ENCODE measurements around the gene IPCEF1.

The IPCEF1 gene, protein sequence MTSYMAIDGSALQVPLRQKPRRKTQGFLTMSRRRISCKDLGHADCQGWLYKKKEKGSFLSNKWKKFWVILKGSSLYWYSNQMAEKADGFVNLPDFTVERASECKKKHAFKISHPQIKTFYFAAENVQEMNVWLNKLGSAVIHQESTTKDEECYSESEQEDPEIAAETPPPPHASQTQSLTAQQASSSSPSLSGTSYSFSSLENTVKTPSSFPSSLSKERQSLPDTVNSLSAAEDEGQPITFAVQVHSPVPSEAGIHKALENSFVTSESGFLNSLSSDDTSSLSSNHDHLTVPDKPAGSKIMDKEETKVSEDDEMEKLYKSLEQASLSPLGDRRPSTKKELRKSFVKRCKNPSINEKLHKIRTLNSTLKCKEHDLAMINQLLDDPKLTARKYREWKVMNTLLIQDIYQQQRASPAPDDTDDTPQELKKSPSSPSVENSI

GRCh38 chr6:154356690-154357089 lies at the start of gene IPCEF1:
Gene IPCEF1 (minus strand): TSS chr6:154356803. CDS start chr6:154265947, 90,856 bp downstream.
- no peak for DNase-seq

DNA sequence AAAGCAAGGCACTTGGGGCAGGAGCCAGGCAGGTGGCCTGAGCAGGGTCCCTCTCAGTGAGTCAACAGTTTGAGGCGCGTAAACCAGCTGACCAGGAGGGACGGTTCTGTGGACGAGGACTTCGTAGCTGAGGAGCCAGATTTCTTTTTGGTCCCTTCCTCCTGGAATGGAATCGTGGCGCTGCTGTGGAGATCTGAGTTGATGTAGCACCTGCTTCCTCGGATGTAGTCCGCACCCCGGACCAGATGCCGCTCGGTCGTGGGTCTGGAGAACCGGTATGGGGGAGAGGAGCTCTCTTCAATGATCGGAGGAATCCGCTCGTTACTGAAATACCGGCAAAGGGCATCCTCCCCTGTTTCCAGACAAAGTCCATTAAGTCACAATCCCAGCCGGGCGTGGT lies 49.7 kb upstream of the IPCEF1 start:
- DNase-seq = no peak

- DNase-seq = no peak
Observed at GRCh38 chr6:154404791-154405400, 48.3 kb upstream of the IPCEF1 start.

DNA sequence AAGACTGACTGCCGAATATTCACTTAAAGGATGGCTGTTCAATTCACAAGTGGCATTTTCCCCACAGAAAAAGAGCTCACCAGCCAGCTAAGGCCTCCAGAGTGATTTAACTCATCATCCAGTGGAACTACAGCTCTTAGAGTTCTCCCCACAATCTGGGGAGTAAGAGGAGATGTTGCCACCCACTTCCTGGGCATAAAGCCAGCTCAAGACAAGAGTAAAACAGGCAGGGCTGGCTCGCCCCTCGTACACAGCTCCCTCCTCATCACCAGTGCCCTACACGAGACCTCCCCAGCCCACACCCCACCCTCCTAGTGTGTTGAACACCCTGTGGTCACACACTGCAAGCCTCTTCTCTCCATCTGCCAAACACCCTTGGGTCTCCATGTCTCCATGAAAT lies 47.2 kb upstream of the IPCEF1 start:
- DNase-seq = no peak

DNA sequence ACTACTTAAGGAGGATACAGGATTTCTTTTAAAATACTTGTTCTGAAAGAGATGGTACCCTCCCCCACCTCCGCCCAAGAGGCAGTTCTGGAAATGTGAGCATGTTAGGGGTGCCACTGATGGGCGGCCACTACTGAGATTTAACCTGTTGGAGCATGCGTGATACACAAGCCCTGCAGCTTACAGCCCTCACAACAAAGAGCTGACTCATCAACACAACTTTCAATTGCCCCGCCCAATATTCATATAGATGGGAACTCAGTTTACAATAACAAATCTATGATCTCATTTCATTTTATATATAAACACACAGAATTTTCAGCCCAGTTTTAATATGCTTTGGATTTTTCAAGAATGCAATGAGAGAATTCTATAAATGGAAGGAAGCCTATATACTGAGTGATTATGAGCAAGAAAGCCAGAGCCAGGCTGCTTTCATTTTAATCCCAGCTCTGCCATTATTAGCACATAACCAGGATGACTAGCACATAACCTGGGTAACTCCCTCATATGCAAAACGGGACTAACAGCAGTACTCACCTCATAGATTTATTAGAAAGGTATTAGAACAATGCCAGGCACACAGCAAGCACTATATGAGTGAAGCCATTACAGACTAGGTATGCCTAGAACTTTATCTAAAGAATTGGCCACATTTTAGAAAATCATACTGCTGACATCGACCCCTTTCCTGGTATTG lies 45.6 kb upstream of the IPCEF1 start:
- no peak for DNase-seq

GRCh38 chr6:154399097-154399496 lies 42.5 kb upstream of the IPCEF1 start:
- no peak for DNase-seq

DNA sequence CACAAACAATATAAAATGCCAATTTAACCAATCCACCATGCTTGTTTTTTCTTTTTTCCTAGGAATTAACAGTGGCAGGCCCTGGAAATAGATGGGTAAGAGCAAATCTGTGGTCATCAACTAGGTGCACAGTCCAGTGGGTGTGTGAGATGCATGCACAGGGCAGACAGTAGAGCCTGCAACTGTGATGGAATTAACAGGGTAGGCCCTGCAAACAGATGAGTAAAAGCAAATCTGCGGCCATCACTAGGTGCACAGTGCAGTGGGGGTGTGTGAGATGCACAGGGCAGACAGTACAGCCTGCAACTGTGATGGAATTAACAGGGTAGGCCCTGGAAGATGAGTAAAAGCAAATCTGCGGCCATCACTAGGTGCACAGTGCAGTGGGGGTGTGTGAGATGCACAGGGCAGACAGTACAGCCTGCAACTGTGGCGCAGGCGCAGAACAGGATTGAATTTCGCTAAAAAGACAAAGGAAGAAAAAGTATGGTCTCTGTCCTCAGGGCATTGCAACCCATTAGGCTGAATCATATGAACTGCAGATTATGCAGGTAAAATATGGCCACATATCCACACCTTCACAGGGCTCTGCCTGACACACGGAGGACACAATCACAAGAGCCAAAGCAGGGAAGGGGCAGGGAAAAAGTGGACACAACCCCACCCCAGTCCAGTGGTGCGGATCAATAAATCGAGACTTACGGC lies 41.0 kb upstream of the IPCEF1 start:
- no peak for DNase-seq

GRCh38 chr6:154395878-154396277 lies 39.3 kb upstream of the IPCEF1 start:
- no peak for DNase-seq

DNA sequence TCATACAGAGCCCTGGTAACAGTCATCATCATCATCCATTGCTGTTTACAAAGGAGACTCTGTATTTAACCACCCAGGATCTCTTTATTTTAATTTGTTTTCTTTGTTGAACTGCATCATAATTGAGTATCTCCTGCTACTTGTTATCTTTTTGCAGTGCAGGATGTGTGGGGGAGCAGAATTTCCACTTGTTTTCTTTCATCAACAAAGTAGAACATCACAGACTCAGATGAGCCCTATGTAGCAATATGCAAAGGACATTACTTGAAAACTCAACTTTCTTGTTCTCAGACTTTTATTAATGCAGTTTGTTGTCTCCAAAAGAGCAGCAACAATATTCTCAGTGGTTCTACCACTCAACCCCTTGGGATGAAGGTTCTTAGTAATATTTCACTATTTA lies 38.7 kb upstream of the IPCEF1 start:
- no peak for DNase-seq

DNA sequence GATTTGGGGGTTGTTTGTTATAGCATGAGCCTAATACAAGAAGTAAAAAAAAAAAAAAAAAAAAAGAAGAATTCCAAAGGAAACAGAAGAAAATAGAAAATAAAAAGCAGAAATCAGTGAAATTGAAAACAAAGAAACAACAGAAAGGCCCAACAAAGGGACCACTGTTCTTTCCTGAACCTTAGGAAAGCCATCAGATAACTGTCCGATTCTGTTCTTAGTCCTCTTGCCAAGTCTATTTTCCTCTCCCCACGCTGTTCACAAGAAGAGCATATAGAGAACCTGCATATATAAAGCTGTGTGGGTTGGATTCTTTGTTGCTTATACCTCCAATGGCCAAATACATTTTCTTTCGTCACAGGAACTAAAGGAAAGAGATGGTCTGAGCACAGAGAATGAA lies 38.0 kb upstream of the IPCEF1 start:
- DNase-seq = no peak

GRCh38 chr6:154390034-154390433 lies 33.4 kb upstream of the IPCEF1 start:
- no peak for DNase-seq

DNA sequence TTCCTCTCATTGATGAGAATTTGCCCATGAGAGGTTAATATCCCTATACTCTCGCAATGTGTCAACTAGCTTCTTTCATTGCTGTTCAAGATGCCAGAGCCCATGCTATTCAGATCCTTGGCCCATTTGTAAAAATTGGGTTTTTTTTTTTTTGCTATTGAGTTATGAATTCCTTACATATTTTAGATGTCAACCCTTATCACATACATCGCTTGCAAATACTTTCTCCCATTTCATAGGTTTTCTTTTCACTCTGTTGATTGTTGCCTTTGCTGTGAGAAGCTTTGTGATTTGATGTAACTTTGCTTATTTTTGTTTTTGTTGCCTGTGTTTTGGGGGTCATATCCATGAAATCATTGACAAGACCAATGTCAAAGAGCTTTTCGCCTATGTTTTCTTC lies 32.2 kb upstream of the IPCEF1 start:
- DNase-seq = no peak

DNA sequence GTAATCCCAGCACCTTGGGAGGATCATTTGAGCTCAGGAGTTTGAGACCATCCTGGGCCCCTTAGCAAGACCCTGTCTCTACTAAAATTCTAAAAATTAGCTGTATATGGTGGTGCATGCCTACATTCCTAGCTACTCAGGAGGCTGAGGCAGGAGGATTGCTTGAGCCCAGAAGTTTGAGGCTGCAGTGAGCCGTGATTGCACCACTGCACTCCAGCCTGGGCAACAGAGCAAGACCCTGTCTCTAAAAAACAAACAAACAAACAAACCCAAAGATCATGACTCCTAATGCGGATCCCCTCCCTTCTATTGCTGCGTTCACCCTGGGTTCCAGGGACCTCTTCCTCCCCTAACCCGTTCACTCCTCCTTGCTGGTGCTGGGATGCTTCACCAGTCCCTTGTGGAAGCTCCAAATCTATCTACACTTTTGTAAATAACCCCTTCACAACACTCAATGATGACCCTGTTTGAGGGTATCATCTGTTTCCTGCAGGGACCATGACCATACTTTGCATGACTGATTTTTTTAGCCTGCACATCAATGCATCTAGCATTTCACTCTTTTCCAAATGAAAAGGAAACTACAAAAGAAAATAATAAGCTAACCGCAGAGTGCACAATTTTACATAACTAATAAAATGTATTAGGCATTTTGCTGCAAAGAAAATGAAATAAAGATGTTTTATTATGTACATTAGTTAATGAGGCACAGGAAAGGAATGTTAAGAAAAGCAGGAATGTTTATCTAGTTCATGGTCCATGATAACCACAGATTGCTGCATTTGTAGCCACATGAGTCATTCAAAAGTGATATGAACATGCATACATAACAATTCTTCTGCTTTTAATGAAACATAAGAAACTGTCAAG lies 30.5 kb upstream of the IPCEF1 start:
- no peak for DNase-seq

DNA sequence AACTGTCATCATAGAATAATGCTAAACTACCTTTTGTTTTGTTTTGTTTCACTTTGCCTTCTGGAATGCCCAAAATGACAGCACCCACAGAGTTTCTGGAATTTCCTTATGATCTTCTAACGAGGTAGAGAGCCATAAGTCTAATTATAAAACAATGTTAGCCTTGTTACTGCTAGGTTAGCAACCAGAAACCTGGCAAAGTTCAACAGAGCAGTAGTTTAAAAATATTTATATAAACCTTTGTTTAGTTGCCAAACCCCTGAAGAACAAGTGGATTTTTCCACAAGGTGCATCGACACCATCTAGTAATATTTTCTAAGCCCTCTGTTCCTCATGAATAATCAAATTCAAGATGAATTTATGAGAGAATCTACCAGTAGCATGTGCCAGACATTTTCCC lies 27.6 kb upstream of the IPCEF1 start:
- no peak for DNase-seq

DNA sequence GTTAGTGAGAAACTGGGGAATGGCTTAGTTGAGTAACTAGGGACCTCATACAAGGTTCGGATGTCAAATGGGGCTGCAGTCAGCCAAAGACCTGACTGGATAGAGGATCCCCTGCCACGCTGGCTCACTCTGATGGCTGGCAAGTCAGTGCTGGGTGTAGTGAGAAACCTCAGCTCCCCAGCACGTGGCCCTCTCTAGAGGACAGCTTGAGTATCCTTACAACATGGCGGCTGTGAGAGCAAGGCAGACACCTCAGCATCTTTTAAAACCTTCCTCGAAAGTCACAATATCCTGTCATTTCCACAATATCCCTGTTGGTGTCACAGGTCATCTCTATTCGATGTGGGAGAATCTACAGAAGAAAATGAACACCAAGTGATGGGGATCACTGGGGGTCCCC lies 26.7 kb upstream of the IPCEF1 start:
- DNase-seq = no peak

- DNase-seq = no peak
Observed at GRCh38 chr6:154382740-154383139, 26.1 kb upstream of the IPCEF1 start.

DNA sequence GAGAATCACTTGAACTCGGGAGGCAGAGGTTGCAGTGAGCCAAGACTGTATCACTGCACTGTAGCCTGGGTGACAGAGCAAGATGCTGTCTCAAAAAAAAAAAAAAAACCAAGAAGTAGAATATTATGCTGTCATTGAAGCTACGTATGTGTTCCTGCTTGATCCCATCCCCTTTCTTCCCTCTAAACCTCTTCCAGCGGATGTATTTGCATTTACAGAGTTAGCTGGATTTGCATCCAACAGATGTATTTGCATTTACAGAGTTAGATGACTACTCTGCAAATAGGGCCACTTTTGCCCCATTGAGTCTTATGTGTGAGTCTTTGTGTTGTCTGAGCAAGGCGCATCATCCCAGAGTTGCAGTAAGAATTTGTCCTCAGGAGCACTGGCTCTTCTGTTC lies 24.9 kb upstream of the IPCEF1 start:
- DNase-seq = no peak

- no peak for DNase-seq
Observed at GRCh38 chr6:154380741-154381140, 24.1 kb upstream of the IPCEF1 start.

GRCh38 chr6:154379585-154379984 lies 23.0 kb upstream of the IPCEF1 start:
- no peak for DNase-seq

DNA sequence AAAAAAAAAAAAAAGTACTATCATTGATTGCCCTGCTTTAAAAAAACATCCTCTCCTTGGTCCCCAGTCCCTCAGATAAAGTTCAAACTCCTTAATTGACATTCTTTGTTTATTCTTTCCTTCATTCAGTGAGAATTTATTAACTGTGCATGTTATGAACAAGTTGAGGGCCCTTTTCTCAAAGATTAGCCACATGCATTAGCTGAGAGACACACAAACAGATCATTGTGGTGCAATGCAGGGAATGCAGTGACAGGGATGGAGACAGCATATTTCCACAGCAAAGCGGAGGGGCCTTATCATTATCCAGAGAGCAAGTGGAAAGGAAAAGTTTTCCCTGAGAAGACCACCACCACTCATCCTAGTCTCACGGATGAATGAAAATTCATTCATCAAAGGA lies 21.9 kb upstream of the IPCEF1 start:
- no peak for DNase-seq

GRCh38 chr6:154377726-154378125 lies 21.1 kb upstream of the IPCEF1 start:
- DNase-seq = no peak

DNA sequence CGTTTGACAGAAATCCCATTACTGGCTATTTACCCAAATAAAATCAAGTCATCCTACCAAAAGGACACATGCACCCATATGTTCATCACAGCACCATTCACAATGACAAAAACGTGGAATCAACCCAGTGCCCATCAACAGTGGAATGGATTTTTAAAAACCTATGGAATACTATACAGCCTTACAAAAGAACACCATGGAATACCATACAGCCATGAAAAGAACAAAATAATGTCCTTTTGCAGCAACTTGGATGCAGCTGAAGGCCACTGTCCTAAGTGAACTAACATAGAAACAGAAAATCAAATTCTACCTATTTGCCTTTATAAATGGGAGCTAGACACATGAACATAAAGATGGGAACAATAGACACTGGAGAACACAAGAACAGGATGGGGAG lies 17.4 kb upstream of the IPCEF1 start:
- no peak for DNase-seq

Measured in activated CD8-positive, alpha-beta memory T cell treated with anti-CD3 and anti-CD28 coated beads, Interleukin-2, amount 50 U/mL, for 48 hours (primary cell).